GM21529 (cell line): ENCODE results near the gene SNX14.

Experiments
- ATAC-seq: cut with Tn5 transposase; IDR thresholded peaks from one replicate; pipeline ENCODE4 v1.9.1; 2021; ENCODE audit not compliant: unreplicated experiment

SNX14 gene

GRCh38 chr6:85469276-85470022 is 124.2 kb downstream of the SNX14 start:
- no peak for ATAC-seq

GRCh38 chr6:85468326-85468725 is 125.3 kb downstream of the SNX14 start:
- no peak for ATAC-seq

- ATAC-seq, result peak; percentile 37
Measured at GRCh38 chr6:85465762-85466161, 127.9 kb downstream of the SNX14 start.

- ATAC-seq, result no peak
Measured at GRCh38 chr6:85464722-85465150, 128.9 kb downstream of the SNX14 start.

GRCh38 chr6:85464260-85464644 is 129.4 kb downstream of the SNX14 start:
- no peak for ATAC-seq

GRCh38 chr6:85463621-85464259 is 129.9 kb downstream of the SNX14 start:
- ATAC-seq, result no peak

GRCh38 chr6:85462673-85463072 is 131.0 kb downstream of the SNX14 start:
- no peak for ATAC-seq

GRCh38 chr6:85461798-85462170 is 131.9 kb downstream of the SNX14 start:
- ATAC-seq, result peak; percentile 1

GRCh38 chr6:85460921-85461797 is 132.5 kb downstream of the SNX14 start:
- ATAC-seq, result peak; percentile 87

- ATAC-seq, result no peak
Measured at GRCh38 chr6:85460154-85460920, 133.3 kb downstream of the SNX14 start.

- ATAC-seq, result no peak
Measured at GRCh38 chr6:85459224-85459901, 134.3 kb downstream of the SNX14 start.

- no peak for ATAC-seq
Measured at GRCh38 chr6:85458782-85459181, 134.9 kb downstream of the SNX14 start.

GRCh38 chr6:85458184-85458583 is 135.5 kb downstream of the SNX14 start:
- ATAC-seq, result no peak

- no peak for ATAC-seq
Measured at GRCh38 chr6:85456782-85457181, 136.9 kb downstream of the SNX14 start.
